HG03108 (cell line): ENCODE results near the gene SFI1.
"Not testable (repeated sequence)": the region's sequence is repeated elsewhere in the genome, so short reads cannot be mapped to it uniquely, and the experiment has no call there.

Experiments used
- ATAC-seq: cut with Tn5 transposase; IDR thresholded peaks from one replicate; pipeline ENCODE4 v1.9.1; 2021; ENCODE audit warnings: moderate library complexity; ENCODE audit not compliant: unreplicated experiment

Gene SFI1

DNA sequence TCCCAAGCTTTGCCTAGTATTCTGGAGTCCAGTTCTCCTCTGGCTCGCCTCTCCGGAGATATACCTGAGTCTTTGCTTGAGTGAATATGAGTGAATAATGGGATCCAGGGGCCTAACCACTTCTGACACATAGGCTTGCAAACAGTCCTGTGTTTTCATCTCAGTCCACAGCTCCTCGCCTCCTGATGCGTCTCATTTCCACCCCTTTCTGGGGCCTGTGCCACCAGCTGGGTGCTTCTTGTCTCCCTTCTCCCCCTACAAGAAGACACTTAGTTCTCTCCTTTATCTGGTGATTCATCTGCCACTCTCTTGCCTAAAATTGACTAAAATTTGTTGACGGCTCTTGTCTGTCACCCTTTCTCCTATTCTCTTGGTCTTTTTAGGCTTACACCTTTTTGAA, 44.6 kb downstream of the SFI1 start:
- ATAC-seq, result no peak

GRCh38 chr22:31544481-31545480, 48.4 kb downstream of the SFI1 start:
- no peak for ATAC-seq

DNA sequence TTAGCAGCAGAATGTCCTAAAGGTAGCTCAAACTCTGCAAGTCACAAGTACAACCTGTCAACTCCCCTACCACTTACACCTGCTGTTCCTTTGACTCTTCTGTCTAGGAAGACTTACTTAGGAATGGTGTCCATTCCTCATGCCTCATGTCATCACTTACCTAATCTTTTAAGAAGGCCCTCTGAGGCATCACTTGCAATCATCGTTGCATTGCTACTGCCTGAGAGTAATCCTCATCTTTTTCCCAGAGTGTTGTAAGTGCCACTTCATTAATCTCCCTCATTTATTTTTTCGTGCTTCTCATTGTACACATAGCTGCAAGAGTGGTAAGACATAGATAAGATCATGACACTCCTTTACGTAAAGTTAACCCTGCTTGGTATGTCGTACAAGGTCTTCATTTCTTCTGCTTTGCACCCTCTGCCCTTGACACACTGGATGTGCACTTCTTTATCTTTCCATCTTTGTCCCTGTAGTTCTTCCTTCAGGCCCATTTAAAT, 54.6 kb downstream of the SFI1 start:
- no peak for ATAC-seq

DNA sequence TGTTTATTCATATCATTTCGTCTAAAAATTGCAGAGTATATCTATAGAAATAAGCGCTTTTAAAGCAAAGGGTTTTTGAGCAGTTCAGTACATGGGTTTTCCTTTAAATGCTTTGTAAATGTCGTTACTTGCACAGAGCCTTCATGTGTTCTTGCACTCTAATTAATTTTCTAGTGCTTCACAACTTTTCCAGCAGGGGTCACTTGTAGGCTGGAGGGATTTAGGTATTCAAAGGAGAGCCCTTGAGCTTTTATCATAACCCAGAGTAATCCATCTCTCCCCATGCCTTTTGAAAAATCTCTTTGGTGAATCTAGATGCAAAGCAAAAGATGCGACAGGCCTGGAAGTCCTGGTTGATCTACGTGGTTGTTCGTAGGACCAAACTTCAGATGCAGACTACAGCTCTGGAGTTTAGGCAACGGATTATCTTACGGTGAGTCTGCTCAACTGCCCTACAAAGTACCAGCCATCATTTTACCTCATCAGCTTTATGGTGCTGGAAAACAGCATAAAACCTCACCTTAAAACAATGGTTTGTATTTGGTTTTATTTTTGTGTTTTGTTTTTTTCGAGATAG, 60.4 kb downstream of the SFI1 start:
- ATAC-seq, result no peak

- ATAC-seq, result not testable (repeated sequence)
Measured at GRCh38 chr22:31558546-31558945, 62.2 kb downstream of the SFI1 start.

- ATAC-seq, result no peak
Measured at GRCh38 chr22:31561238-31561887, 65.0 kb downstream of the SFI1 start.

- ATAC-seq, result no peak
Measured at GRCh38 chr22:31561970-31562369, 65.6 kb downstream of the SFI1 start.

GRCh38 chr22:31566484-31566883, 70.1 kb downstream of the SFI1 start:
- no peak for ATAC-seq

- no peak for ATAC-seq
Measured at GRCh38 chr22:31567196-31567595, 70.9 kb downstream of the SFI1 start.

- ATAC-seq, result no peak
Measured at GRCh38 chr22:31567702-31568101, 71.4 kb downstream of the SFI1 start.

GRCh38 chr22:31569126-31569525, 72.8 kb downstream of the SFI1 start:
- no peak for ATAC-seq

DNA sequence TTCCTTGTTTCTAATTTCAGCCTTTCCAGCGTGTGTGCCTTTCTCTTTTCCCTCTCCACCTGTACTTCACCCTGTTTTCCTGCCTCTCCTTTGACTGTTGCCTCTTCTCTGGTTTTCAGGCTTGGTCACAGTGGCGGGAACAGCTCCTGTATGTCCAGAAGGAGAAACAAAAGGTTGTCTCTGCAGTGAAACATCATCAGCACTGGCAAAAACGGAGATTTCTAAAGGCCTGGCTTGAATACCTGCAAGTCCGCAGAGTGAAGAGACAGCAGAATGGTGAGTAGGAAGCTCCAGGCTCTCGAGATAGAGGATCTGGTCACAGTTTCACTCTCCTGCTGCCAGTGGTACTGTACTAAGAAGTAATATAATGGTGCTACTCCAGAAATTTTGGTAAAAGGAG, 76.6 kb downstream of the SFI1 start:
- ATAC-seq, result no peak

- no peak for ATAC-seq
Measured at GRCh38 chr22:31574055-31574670, 77.8 kb downstream of the SFI1 start.

GRCh38 chr22:31575190-31575589, 78.9 kb downstream of the SFI1 start:
- ATAC-seq, result no peak

- ATAC-seq, result no peak
Measured at GRCh38 chr22:31577711-31578110, 81.4 kb downstream of the SFI1 start.

DNA sequence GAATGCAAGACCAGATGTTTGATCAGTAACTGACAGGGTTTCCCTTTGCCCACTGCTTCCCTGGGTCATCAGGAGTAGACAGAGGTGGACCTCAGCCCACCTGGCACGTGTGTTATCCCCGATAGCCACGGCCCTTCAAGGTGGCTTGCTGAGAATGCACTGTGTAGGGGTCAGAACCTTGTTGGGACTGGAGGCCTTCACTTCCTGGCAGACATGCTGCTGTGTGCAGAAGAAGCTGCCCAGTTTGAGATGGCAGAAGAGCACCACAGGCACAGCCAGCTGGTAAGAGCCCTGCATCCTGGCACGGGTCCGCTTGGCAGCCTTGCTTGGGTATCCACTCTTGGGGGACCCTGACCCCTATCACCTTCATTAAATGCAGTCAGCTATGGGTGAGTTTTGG, 81.8 kb downstream of the SFI1 start:
- ATAC-seq, result no peak

DNA sequence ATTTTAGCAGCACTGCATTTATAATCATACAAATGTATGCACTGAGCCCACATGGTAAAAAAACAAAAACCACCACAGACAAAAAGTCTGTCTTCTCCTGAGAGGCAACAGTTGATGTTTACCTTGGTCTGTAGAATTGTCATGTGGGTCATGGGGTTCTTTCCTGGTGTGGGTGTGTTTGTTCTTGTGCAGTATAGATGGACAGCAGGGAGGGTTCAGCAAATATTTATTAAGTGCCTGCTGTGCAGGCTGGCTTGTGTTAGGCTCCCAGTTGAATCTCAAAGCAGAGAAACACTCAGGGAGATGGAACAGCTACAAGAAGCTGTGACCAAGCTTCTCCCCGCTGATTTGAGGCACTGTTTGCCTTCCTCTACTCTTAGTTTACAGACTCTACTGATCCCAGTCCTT, 83.5 kb downstream of the SFI1 start:
- ATAC-seq, result no peak

DNA sequence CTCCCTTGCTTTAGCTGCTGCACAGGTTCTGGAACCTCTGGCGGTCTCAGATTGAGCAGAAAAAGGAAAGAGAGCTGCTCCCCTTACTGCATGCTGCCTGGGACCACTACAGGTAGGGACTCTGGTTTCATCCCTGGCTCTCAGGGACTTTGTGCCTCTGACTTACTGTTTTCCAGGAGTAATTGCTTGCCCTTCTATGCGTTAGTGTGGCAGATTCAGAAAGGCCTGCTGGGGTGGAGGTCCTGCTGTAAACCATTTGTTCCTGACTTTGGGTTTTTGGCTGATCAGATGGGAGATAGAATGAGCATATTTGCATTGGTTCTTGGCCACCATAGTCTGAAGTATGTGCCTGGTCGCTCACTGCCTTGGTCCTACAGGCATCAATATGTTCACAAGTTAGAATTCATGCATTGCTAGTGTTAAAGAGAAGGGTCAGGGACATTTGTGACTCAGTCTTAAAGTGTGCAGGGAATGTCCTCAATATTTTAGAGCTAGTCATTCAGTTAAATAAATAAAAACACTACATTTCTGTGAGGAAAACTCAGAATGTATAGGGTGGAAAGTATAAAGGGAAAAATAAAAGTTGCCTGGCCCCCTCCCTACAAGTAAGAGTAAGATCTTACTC, 87.6 kb downstream of the SFI1 start:
- no peak for ATAC-seq

GRCh38 chr22:31584804-31585160, 88.4 kb downstream of the SFI1 start:
- no peak for ATAC-seq

DNA sequence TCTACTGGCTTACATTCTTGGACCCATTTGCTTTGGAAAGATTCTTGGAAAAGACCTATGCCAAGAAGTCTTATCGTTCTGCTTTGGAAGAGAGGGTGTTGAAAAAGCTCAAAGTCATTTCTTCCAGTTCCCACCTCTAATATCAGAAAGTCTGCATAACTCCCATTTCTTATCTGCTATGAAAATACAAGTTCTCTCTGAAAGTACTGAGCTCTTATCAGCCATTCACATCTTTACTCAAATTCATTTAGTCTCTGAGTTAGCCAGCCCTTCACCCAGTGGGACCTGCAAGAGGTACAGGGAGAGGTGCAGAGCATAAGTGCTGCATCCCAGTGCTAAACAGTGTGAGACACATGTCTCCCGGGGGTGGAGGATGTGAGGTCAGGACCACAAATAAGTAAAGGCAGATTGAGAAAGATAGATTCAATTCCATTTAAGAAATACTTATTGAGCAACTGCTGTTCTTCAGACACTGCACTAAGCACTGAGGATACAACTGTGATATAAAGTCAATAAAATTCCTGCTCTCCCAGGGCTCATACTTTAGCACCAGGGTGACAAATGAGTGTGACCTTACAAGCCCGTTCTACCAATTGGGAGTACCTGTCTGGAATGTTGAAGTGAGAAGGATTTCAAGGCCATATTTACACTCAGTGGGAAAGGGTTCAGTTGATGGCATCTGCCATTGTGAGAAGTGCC, 89.0 kb downstream of the SFI1 start:
- ATAC-seq, result no peak
